Chondrocyte (in vitro differentiated cells): ENCODE measurements around the gene NUDCD2. TPM values are rescaled to one million over a fixed set of nuclear protein-coding genes. Genes with fewer than 3 reads are reported as not detected.

Source experiments
- DNase-seq: peaks from one replicate; pipeline ENCODE4 v3.0.0; 2021; ENCODE audit warnings: mixed read lengths, low spot score
- H3K27ac Mint-ChIP-seq: one replicate; pipeline ENCODE4 v1.8.0; 2021; ENCODE audit warnings: mild to moderate bottlenecking, moderate library complexity, mixed read lengths; ENCODE audit not compliant: unreplicated experiment
- H3K27me3 Mint-ChIP-seq: 2 replicates; pipeline ENCODE4 v1.8.0; 2021; ENCODE audit warnings: low read depth, mixed read lengths
- H3K36me3 Mint-ChIP-seq: 2 replicates; pipeline ENCODE4 v1.8.0; 2021; ENCODE audit warnings: low read depth, mixed read lengths
- H3K4me1 Mint-ChIP-seq: 2 replicates; pipeline ENCODE4 v1.8.0; 2021; ENCODE audit warnings: low read depth, mild to moderate bottlenecking, mixed read lengths
- H3K4me3 Mint-ChIP-seq: one replicate; pipeline ENCODE4 v1.8.0; 2021; ENCODE audit warnings: mild to moderate bottlenecking, moderate library complexity, mixed read lengths; ENCODE audit not compliant: unreplicated experiment
- H3K9me3 Mint-ChIP-seq: 2 replicates; pipeline ENCODE4 v1.8.0; 2021; ENCODE audit warnings: low read depth, mixed read lengths
- CTCF ChIP-seq: fragments of 200-600 bp; sonication (generic); IDR thresholded peaks from 2 replicates; pipeline ENCODE4 v1.5.0; 2021; ENCODE audit warnings: antibody characterized with exemption, mild to moderate bottlenecking, moderate library complexity
- total RNA-seq: library from RNA; stranded (reverse); gene quantifications from 3 replicates; pipeline ENCODE4 v1.2.1, GENCODE V29; 2021

NUDCD2 gene
- total RNA-seq, 1 donor from 2014 or later = 27.1 TPM

- no peak for TF ChIP-seq CTCF
- peak overlapping the region; percentile 98 for H3K27ac Mint-ChIP-seq
- H3K9me3 Mint-ChIP-seq = no peaks in the 10 kb centered on the region
- H3K4me1 Mint-ChIP-seq = peaks cover 36% of the 10 kb centered on the region
- no peaks in the 10 kb centered on the region for H3K36me3 Mint-ChIP-seq
- no peak for DNase-seq
- H3K27me3 Mint-ChIP-seq = no peaks in the 10 kb centered on the region
- H3K4me3 Mint-ChIP-seq = peak overlapping the region; percentile 85
Observed at GRCh38 chr5:163502521-163502920, 42.6 kb upstream of the NUDCD2 start.

- Mint-ChIP-seq H3K27ac (no peak overlapping the region), H3K4me1 (peaks cover 14% of the 10 kb centered on the region), H3K4me3 (no peak overlapping the region), H3K27me3 (no peaks in the 10 kb centered on the region), H3K9me3 (no peaks in the 10 kb centered on the region), H3K36me3 (no peaks in the 10 kb centered on the region)
- no peak for TF ChIP-seq CTCF
- DNase-seq = no peak
Observed at GRCh38 chr5:163498886-163499285, 39.0 kb upstream of the NUDCD2 start.

DNA sequence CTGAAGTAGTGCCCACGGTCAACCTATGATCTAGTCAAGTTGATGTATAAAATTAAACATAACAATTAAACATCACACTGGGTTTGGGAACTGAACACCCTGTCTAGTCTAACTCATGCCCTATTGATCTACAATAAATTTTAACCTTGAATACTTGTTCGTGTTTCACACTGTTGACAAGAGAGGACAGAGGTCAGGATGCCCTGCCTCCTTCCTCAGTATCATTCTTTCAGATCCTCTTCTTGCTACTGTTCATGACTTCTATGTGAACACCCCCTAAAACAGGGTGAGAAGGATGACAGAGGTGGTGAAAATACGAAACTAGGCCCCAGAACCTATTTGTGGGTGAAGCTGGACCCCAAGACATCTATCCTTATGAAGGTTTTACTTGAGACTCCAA lies 37.4 kb upstream of the NUDCD2 start:
- no peaks in the 10 kb centered on the region for H3K36me3 Mint-ChIP-seq
- no peak for TF ChIP-seq CTCF
- H3K4me1 Mint-ChIP-seq = peaks cover under 1% of the 10 kb centered on the region
- no peak overlapping the region for H3K27ac Mint-ChIP-seq
- no peaks in the 10 kb centered on the region for H3K9me3 Mint-ChIP-seq
- DNase-seq = no peak
- H3K4me3 Mint-ChIP-seq = no peak overlapping the region
- no peaks in the 10 kb centered on the region for H3K27me3 Mint-ChIP-seq

DNA sequence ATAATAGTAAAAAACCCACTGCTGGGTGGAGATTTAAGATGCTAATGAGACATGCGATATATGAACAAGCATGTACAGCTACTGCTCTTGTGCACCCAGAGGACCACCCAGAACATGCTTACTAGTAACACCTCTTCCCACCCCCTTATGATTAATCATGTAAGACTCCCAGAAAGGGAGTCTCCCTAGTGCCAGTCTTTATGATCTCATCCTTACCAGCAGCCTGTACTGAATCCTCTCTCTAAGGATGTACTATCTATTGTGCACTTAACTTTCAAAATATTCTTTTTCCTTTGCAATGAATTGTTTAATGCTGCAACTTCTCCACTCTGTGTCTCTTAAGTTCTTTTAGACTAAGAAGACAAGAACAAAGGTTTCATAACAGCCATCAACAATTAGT lies 36.4 kb upstream of the NUDCD2 start:
- H3K4me1 Mint-ChIP-seq = no peaks in the 10 kb centered on the region
- no peak overlapping the region for H3K4me3 Mint-ChIP-seq
- H3K36me3 Mint-ChIP-seq = no peaks in the 10 kb centered on the region
- no peaks in the 10 kb centered on the region for H3K27me3 Mint-ChIP-seq
- no peak overlapping the region for H3K27ac Mint-ChIP-seq
- DNase-seq = no peak
- H3K9me3 Mint-ChIP-seq = no peaks in the 10 kb centered on the region
- no peak for TF ChIP-seq CTCF

- H3K4me3 Mint-ChIP-seq = no peak overlapping the region
- DNase-seq = no peak
- H3K27me3 Mint-ChIP-seq = no peaks in the 10 kb centered on the region
- H3K27ac Mint-ChIP-seq = no peak overlapping the region
- no peaks in the 10 kb centered on the region for H3K4me1 Mint-ChIP-seq
- H3K36me3 Mint-ChIP-seq = peaks cover under 1% of the 10 kb centered on the region
- H3K9me3 Mint-ChIP-seq = no peaks in the 10 kb centered on the region
- no peak for TF ChIP-seq CTCF
Observed at GRCh38 chr5:163489745-163490075, 29.8 kb upstream of the NUDCD2 start.
